Activated naive CD4-positive, alpha-beta T cell treated with Interleukin-2 at 50 U/mL for 16 hours (primary cell): Measurements from ENCODE around the gene F8A3.
"Not testable (repeated sequence)": the region's sequence is repeated elsewhere in the genome, so short reads cannot be mapped to it uniquely, and the experiment has no call there.

ENCODE experiments used
- DNase-seq: peaks from one replicate; pipeline ENCODE4 v3.0.0-alpha.2; 2020

Gene F8A3

DNA sequence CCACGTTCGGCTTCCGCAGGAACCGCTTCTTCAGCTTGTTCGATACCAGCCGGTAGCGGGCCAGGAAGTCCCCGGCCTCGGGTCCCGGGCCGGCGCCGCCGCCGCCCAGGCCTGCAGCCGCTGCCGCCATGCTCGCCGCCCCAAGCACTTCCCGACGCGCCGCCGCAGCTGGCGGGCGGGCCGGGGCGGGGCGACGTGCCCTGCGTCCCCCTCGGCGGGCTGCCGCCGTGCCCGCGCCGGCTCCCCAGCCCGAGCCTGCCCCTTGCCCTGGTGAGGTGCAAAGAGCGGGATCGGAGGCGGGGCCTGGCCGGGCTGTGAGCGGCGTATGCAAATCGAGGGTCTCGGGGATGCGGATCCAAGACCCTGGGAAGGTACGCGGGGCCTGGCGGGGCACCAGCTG lies at the start of gene F8A3:
Gene F8A3, minus strand, starts transcription at position 150 of the 400 bp plus-strand sequence. Its CDS starts 20 bp downstream, at position 130.
- not testable (repeated sequence) for DNase-seq

DNA sequence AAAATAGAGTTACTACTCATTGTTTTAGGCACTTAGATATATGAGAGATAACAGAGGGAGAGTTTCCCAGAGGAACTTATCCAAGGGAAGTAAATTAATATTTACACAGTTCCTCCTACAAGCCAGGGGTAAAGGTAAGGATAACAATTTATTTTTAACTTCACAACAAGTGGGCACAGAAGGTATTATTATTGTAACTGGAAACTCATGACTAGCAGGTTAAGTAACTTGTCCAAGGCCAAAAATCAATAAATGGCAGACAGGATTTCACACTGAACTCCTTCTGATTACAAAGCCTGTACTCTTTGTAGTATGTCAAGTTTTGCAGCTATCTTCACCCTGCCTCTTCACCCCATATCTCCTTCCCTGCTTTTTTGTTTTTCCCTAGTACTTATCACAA lies 46.9 kb upstream of the F8A3 start:
- no peak for DNase-seq

DNA sequence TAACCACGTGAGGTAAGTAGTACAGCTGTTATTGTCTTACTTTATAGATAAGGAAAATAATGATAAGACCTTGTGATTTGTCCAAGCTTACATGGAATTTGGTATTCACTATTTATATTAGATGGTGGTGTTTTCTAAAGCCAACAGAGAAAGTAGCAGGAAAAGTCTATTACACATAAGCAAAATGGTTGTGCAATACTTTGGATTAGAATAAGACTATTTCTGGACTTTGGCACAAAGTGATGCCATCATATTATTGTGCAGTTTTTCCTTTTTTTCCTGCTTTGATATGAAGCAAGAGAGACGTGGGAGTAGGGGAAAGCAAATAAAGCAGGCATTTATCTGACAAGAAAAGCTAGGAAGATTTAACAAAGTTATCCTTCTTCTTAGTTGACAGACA lies 36.7 kb upstream of the F8A3 start:
- DNase-seq = not testable (repeated sequence)

DNA sequence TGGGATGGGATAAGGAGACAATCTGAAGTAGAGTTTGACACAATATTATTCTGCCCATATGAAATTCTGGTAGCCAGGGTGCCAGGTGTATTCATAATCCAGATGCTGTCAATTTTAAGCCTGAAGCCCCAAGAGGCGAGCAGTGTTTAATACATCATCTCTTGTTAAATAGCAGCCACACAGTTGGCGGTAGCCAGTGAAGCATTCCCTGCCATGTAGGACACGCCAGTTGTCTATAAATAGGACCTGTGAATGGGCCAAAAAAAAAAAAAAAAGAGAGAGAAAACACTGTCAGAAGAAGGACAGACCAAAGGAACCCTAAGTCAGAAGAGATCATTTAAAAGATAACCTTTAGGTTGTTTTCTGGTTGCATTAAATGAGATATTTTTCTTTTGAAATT lies 33.0 kb upstream of the F8A3 start:
- not testable (repeated sequence) for DNase-seq

DNA sequence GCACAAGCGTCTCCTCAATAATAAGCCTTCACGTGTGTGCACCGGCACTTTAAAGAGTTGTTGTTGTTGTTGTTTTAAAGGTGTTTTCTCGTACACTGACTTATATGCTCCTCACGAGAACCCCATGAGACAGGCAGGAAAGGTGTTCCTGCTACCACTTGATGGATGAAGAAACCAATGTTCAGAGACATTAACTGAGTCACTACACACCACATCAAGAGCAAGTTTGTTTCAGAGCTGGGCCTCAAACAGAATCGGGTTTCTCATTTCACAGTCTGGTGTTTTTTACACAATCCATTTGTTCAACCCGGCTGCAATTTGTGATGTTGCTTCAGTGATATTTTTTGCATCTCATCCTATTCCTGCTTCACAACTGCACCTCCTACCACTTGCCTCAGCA lies 18.7 kb upstream of the F8A3 start:
- not testable (repeated sequence) for DNase-seq

DNA sequence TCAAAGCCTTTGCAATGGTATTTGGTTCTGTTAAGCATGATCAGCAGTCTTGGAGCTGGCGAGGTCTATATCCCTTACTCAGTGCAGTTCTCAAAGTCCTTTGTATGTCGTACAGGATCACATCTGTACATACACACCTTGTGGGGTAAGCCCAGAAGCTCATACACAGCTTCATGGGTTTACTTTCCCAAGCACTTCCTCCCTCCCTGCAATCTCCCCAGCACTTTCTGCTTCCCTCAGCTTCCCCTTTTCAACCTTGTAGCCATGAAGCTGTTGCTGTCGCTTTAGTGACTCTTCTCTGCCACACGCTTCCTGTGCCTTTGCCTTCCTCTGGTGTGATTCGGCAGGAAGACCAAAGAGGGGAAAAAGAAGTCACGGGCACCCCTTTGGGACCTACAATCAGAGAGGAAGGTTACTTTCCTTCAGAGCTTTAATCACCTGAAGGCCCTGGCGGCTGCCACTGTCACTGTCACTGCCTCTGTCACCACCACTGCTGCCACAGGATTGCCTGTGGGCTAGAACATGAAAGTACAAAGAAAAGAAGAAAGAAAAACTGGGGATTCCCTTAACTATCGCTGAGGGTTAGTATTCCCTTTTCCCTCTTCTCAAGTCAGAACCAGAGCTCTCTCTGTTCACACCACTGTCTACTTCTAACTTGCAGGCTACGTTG lies 8.0 kb upstream of the F8A3 start:
- DNase-seq = not testable (repeated sequence)

DNA sequence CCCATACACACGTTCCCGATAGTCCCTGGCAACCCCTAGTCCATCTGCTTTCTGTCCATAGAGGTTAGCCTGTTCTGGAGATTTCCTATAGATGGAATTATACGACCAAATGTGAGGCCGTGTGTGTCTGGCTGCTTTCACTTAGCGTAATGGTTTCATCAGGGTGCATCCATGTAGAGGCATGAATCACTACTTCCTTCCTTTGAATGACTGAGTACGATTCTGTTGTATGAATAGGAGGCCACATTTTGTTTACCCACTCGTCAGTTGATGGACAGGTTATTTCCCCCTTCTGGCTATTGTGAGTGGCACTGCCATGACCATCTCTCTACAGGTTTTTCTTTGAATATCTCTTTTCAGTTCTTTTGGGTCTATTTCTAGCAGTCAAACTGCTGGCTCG lies 2.1 kb upstream of the F8A3 start:
- not testable (repeated sequence) for DNase-seq

DNA sequence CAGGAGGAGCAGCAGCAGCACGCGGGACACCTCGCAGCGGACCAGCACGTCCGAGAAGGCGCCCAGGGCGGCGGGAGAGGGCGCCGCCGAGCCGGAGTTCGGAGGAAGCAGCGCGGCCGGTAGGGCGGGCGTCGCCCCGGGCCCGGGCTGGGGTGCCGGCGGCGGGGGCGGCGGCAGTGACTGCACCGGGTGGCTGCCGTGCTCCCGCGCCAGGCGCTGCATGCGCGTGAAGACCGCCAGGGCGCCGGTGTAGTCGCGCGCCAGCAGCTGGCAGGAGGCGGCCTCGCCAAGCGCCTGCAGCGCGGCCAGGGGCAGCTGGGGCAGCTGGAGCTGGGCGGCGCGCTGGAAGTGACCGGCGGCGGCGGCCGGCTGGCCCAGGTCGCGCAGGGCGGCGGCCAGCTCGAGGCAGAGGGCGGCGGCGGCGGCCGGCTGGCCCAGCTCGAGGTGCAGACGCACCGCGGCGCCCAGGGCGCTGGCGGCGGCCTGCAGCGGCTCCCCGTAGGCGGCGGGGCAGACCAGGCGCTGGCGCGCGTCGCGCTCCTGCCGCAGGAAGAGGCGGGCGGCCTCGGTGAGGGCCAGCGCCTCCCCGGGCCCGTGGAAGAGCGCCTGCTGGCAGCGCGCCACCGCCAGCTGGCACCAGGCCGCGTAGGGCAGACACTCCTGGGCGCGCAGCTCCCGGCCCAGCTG lies 516 bp downstream of the F8A3 start:
- DNase-seq = not testable (repeated sequence)

DNA sequence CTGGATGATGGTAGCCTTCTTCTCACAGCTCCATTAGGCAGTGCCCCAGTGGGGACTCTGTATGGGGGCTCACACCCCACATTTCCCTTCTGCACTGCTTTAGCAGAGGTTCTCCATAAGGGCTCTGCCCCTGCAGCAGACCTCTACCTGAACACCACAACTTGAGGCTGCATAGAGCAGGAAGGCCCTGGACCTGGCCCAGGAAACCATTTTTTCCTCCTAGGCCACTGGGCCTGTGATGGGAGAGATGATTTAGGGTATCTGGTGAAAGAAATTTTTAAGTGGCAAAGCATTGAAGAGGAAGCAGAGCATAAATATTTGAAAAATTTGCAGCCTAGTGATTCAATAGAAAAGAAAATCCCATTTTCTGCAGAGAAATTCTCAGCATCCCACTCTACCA lies 17.3 kb downstream of the F8A3 start:
- no peak for DNase-seq

DNA sequence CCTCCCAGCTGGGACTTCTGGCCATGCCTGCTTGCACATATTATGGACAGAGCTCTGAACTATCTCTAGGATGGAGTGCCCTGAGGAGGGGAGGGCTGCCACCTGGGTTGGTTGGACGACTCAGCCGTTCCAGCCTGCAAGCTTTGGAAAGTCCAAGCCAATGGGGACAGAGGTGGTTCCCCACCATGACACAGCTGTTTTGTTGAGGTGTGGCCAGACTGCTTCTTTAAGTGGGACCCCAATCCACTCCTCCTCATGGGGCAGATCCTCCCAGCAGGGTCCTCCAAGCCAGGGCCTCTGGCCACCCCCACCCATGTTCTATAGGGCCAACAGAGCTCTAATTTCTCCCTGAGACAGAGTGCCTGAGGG lies 22.7 kb downstream of the F8A3 start:
- DNase-seq = no peak

DNA sequence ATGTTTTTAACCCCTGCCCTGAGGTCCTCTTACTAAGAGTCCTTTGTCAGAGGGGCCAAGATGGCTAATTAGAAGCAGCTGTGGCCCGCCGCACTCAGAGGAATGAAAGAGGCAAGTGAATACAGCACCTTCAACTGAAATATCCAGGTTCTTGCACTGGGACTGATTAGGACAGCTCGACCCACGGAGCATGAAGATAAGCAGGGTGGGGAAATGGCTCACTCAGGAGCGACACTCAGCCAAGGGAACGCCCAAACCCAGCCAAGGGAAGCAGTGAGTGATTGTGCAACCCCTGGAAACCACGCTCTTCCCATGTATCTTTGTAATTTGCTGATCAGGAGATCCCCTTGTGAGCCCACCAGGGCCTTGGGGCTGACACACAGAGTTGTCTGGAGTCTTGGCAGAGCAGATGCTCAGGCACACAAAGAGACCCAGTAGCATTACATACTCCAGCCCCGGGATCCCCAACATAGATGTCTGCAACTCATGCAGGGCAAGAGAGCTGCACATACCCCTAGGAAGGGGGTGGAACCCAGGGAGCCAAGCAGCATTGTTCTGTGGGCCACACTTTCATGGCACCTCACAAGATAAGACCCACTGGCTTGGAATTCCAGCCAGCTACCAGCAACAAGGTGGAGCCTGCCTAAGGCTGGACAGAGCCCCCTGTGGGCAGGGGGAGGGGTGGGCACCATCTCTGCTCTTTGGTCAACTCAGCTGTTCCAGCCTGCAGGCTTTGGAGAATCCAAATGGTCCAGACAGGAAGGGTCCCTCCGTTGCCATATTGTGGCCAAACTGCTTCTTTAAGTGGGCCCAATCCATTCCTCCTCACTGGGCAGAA lies 23.3 kb downstream of the F8A3 start:
- no peak for DNase-seq

DNA sequence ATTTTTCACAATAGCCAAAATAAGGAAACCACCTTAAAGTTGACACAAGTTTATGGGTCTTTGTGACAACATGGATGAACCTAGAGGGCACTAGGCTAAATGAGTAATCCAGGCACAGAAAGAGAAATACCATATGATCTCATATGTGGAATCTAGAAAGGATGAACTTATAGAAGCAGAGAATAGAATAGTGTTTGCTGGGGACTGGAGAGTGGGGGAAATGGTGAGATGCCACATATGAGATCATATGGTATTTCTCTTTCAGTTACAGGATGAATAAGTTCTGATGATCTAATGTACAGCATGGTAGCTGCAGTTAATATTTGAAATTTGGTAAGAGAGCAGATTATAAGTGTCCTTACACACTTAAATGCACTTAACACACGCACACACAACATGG lies 40.7 kb downstream of the F8A3 start:
- DNase-seq = no peak
